IMR-90 (cell line): ENCODE measurements around the gene MATK. TPM values are rescaled to one million over a fixed set of nuclear protein-coding genes. Genes with fewer than 3 reads are reported as not detected.

Source experiments
- ATAC-seq: fragments of 200-7000 bp; cut with Tn5 transposase; 2 replicates; pipeline ENCODE4 v1.9.1; 2020; ENCODE audit warnings: low read depth, mild to moderate bottlenecking, moderate library complexity
- BruUV-seq: library from RNA; stranded (reverse); fragments of 400-500 nt; replicated peaks from 2 replicates; lab custom pipeline; 2021; lab: Mats Ljungman, UMichigan
- CTCF ChIA-PET: fragments of 300-600 bp; formaldehyde crosslinking; extraction: SDS; loops from one replicate; lab custom pipeline; 2021; ENCODE audit warnings: antibody characterized with exemption; lab: Yijun Ruan, JAX
- POLR2A ChIA-PET: fragments of 300-600 bp; sonication (Branson Sonifier 250); formaldehyde crosslinking; loops from one replicate; lab custom pipeline; 2022; ENCODE audit warnings: antibody characterized with exemption; ENCODE audit not compliant: unreplicated experiment; lab: Charles Lee
- DNase-seq: peaks from one replicate; pipeline ENCODE4 v3.0.0; 2013
- H2AFZ ChIP-seq: replicated peaks from 2 replicates; pipeline ENCODE3; 2013; ENCODE audit warnings: low read length, mild to moderate bottlenecking; ENCODE audit not compliant: poor library complexity
- H2AK5ac ChIP-seq: 2 replicates; pipeline ENCODE4 v1.6.1; 2013; ENCODE audit warnings: low read depth, low read length, inconsistent platforms
- H2AK9ac ChIP-seq: replicated peaks from 2 replicates; pipeline ENCODE3; 2013; ENCODE audit warnings: mild to moderate bottlenecking, low read depth, low read length, moderate library complexity; ENCODE audit not compliant: poor library complexity
- H2BK120ac ChIP-seq: 2 replicates; pipeline ENCODE4 v1.6.1; 2013; ENCODE audit warnings: low read depth, low read length, inconsistent platforms
- H2BK15ac ChIP-seq: 3 replicates; pipeline ENCODE4 v1.6.1; 2013; ENCODE audit warnings: low read depth, low read length, inconsistent platforms
- H2BK20ac ChIP-seq: 2 replicates; pipeline ENCODE4 v1.6.1; 2013; ENCODE audit warnings: low read depth, mild to moderate bottlenecking, inconsistent platforms, low read length, moderate library complexity
- H2BK5ac ChIP-seq: 2 replicates; pipeline ENCODE4 v1.6.1; 2013; ENCODE audit warnings: mild to moderate bottlenecking, low read depth, low read length, inconsistent platforms; ENCODE audit not compliant: poor library complexity, severe bottlenecking
- H3K14ac ChIP-seq: replicated peaks from 2 replicates; pipeline ENCODE4 v1.6.1; 2013; ENCODE audit warnings: low read depth, low read length, inconsistent platforms
- H3K18ac ChIP-seq: 2 replicates; pipeline ENCODE4 v1.6.1; 2013; ENCODE audit warnings: low read depth, low read length, control low read depth
- H3K23ac ChIP-seq: 2 replicates; pipeline ENCODE4 v1.6.1; 2013; ENCODE audit warnings: low read depth, low read length, inconsistent platforms
- H3K27ac ChIP-seq: 2 replicates; pipeline ENCODE4 v1.5.1; 2013; ENCODE audit warnings: mild to moderate bottlenecking, control low read depth, low read length; ENCODE audit not compliant: insufficient read depth
- H3K27me3 ChIP-seq: 2 replicates; pipeline ENCODE4 v1.6.1; 2013; ENCODE audit warnings: low read length; ENCODE audit not compliant: control insufficient read depth, insufficient read depth
- H3K36me3 ChIP-seq: 2 replicates; pipeline ENCODE4 v1.6.1; 2013; ENCODE audit warnings: low read length, mixed read lengths; ENCODE audit not compliant: control insufficient read depth, insufficient read depth
- H3K4ac ChIP-seq: 2 replicates; pipeline ENCODE4 v1.6.1; 2013; ENCODE audit warnings: low read depth, low read length, inconsistent platforms
- H3K4me1 ChIP-seq: 2 replicates; pipeline ENCODE4 v1.6.1; 2013; ENCODE audit warnings: low read length, mixed read lengths; ENCODE audit not compliant: control insufficient read depth, insufficient read depth
- H3K4me2 ChIP-seq: 2 replicates; pipeline ENCODE4 v1.6.1; 2013; ENCODE audit warnings: low read depth, mild to moderate bottlenecking, control low read depth, low read length, moderate library complexity
- H3K4me3 ChIP-seq: 2 replicates; pipeline ENCODE4 v1.5.1; 2013; ENCODE audit warnings: low read depth, mild to moderate bottlenecking, control low read depth, low read length, moderate library complexity; ENCODE audit not compliant: insufficient read depth
- H3K56ac ChIP-seq: 2 replicates; pipeline ENCODE4 v1.6.1; 2013; ENCODE audit warnings: low read length, inconsistent platforms; ENCODE audit not compliant: insufficient read depth; ENCODE audit errors: extremely low read depth
- H3K79me1 ChIP-seq, 2 experiments: 2 replicates each; pipeline ENCODE4 v1.6.1; 2013; ENCODE audit warnings: low read length in 2 of 2, inconsistent platforms in 1 of 2, low read depth in 1 of 2
- H3K9ac ChIP-seq: 2 replicates; pipeline ENCODE4 v1.6.1; 2013; ENCODE audit warnings: low read depth, low read length, control low read depth
- H3K9me1 ChIP-seq: 2 replicates; pipeline ENCODE4 v1.6.1; 2013; ENCODE audit warnings: low read length, inconsistent platforms; ENCODE audit not compliant: insufficient read depth
- H3K9me3 ChIP-seq: 2 replicates; pipeline ENCODE4 v1.6.1; 2013; ENCODE audit warnings: low read length; ENCODE audit not compliant: control insufficient read depth, insufficient read depth
- H4K20me1 ChIP-seq: 2 replicates; pipeline ENCODE4 v1.6.1; 2013; ENCODE audit warnings: low read length, inconsistent platforms; ENCODE audit not compliant: insufficient read depth
- H4K5ac ChIP-seq: 2 replicates; pipeline ENCODE4 v1.6.1; 2013; ENCODE audit warnings: mild to moderate bottlenecking, low read depth, low read length, control low read depth
- H4K8ac ChIP-seq, 2 experiments: 2 replicates each; pipeline ENCODE4 v1.6.1; 2013; ENCODE audit warnings: low read depth in 2 of 2, low read length in 2 of 2, control low read depth in 1 of 2, inconsistent platforms in 1 of 2
- H4K91ac ChIP-seq: 2 replicates; pipeline ENCODE4 v1.6.1; 2013; ENCODE audit warnings: low read depth, low read length, inconsistent platforms; ENCODE audit not compliant: insufficient read depth
- BHLHE40 ChIP-seq: fragments of 150-350 bp; IDR thresholded peaks from 2 replicates; pipeline ENCODE4 v1.6.1; 2016; ENCODE audit warnings: mild to moderate bottlenecking, low read depth, low read length
- FOS ChIP-seq: fragments of 150-350 bp; IDR thresholded peaks from 2 replicates; pipeline ENCODE4 v1.6.1; 2016; ENCODE audit warnings: low read depth, low read length
- MAFK ChIP-seq: IDR thresholded peaks from 2 replicates; pipeline ENCODE4 v1.6.1; 2012; ENCODE audit warnings: low read depth, low read length, improper control_type of control experiment
- POLR2A ChIP-seq: IDR thresholded peaks from 2 replicates; pipeline ENCODE4 v1.6.1; 2012; ENCODE audit warnings: mild to moderate bottlenecking, low read depth, low read length
- RAD21 ChIP-seq: IDR thresholded peaks from 2 replicates; pipeline ENCODE4 v1.6.1; 2012; ENCODE audit warnings: low read length, improper control_type of control experiment
- RCOR1 ChIP-seq: IDR thresholded peaks from 2 replicates; pipeline ENCODE4 v1.6.1; 2012; ENCODE audit warnings: mild to moderate bottlenecking, low read length, improper control_type of control experiment; ENCODE audit not compliant: insufficient replicate concordance
- WGBS, 2 experiments: methylation state at CpG; one replicate each; pipeline versions ENCODE4 v1.1.5 to v1.1.7; 2013; ENCODE audit warnings: missing lambda C conversion rate in 2 of 2; ENCODE audit not compliant: insufficient read length in 1 of 2; ENCODE audit errors: extremely low coverage in 2 of 2; 5-methylcytosine and 5-hydroxymethylcytosine counted together
- dilution Hi-C: fragments of 300-500 bp; cut with HindIII; formaldehyde crosslinking; loops from one replicate; pipeline ENCODE4 v1.14.3; 2018; ENCODE audit warnings: low sequenced_read_pairs; ENCODE audit not compliant: unreplicated experiment
- in situ Hi-C: fragments of 300-500 bp; cut with MboI; formaldehyde crosslinking; loops from 3 replicates; pipeline ENCODE4 v1.14.3; 2019; ENCODE audit warnings: low sequenced_read_pairs, inconsistent platforms, mixed read lengths
- intact Hi-C: fragments of 100-400 bp; cut with micrococcal nuclease; formaldehyde crosslinking; loops from 2 replicates; pipeline ENCODE4 v1.10.0; 2022
- polyA plus RNA-seq, 3 experiments: library from polyadenylated mRNA; depleted of rRNA; stranded (reverse); fragments of >200 nt; gene quantifications; 2 replicates each; pipeline ENCODE4 v1.2.3, GENCODE V29; 2012; ENCODE audit warnings: low replicate concordance in 1 of 3
- total RNA-seq: library from RNA; depleted of rRNA; stranded (reverse); fragments of >200 nt; gene quantifications from 2 replicates; pipeline ENCODE4 v1.2.3, GENCODE V29; 2012

Gene MATK
- total and polyA plus RNA-seq, 2 of the 4 experiments (the other 2 are of a cell fraction), result not detected

DNA sequence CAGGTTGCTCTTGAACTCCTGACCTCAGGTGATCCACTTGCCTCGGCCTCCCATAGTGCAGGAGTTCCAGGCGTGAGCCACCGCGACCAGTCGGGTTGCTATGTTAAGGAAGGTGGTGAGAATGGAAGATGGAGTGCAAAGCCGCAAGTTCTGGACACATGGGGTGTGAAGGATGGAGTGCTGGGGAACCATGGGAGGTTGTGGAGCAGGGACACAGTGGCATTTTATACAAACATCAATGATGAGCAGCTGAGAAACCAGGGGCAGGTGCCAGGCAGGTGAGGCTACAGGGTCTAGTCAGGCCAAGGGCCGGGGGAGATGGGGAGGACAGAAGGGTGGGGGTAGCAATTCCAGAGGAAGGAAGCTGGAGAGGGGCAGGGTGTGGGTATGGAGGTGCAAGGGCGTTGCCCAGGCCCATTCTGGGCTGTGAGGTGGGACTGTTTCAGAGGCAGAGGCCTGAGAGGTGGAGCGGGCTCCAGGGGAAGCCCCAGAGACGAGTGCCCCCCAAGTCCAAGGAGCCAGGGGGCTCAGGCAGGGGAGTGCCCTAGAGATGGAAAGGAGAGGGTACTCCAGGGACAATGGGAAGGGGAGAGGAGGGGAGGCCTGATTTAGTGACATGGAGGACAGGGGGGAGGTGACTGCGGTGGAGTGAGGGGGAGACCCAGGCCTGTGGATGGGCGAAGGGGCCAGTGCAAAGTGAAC is 12.2 kb downstream of the MATK start:
- H2AK9ac ChIP-seq, result no peak overlapping the region
- no peak overlapping the region for H2AK5ac ChIP-seq
- H2BK15ac ChIP-seq, result no peak overlapping the region
- no peak overlapping the region for H3K4ac ChIP-seq
- no peak overlapping the region for H2BK5ac ChIP-seq
- H2BK20ac ChIP-seq, result no peak overlapping the region
- ATAC-seq (no peak), DNase-seq (no peak)
- intact Hi-C loops, result no loop called here
- no peak overlapping the region for H3K4me2 ChIP-seq
- H4K20me1 ChIP-seq, result no peaks in the 10 kb centered on the region
- H4K8ac ChIP-seq, result no peak overlapping the region
- H3K27ac ChIP-seq, result no peak overlapping the region
- no peak overlapping the region for H2BK120ac ChIP-seq
- H3K23ac ChIP-seq, result no peak overlapping the region
- no peak overlapping the region for H3K18ac ChIP-seq
- ChIA-PET POLR2A (interaction anchor here (0.5 to 1.2 kb wide), 2 partner anchors 11 to 1093 kb away, joined by 3 read pairs; partner anchors contain the start of gene MRPL54), CTCF (no interaction called here)
- no peak overlapping the region for H3K4me3 ChIP-seq
- H2AFZ ChIP-seq, result no peak overlapping the region
- in situ Hi-C loops, result no loop called here
- 62% methylated on average over 3 of the region's 12 CpGs; no CpG with 5 or more reads in 1 of the 2 experiments for WGBS, 2 experiments
- no TSS peak for BruUV-seq
- no peak overlapping the region for H3K9ac ChIP-seq
- H4K91ac ChIP-seq, result no peak overlapping the region
- TF ChIP-seq POLR2A (no peak), BHLHE40 (no peak), MAFK (no peak), FOS (no peak), RAD21 (no peak), RCOR1 (no peak)
- peaks cover 6% of the 10 kb centered on the region; the same call in 1 of the 2 replicates for H3K36me3 ChIP-seq
- H4K5ac ChIP-seq, result no peak overlapping the region
- no peaks in the 10 kb centered on the region for H3K9me3 ChIP-seq
- H3K9me1 ChIP-seq, result no peaks in the 10 kb centered on the region
- H3K56ac ChIP-seq, result no peak overlapping the region
- dilution Hi-C loops, result no loop called here
- H3K4me1 ChIP-seq, result no peaks in the 10 kb centered on the region
- no peak overlapping the region for H3K14ac ChIP-seq
- no peaks in the 10 kb centered on the region for H3K79me1 ChIP-seq
- H3K27me3 ChIP-seq, result peaks cover 5% of the 10 kb centered on the region; the same call in 1 of the 2 replicates
